CD4-positive, alpha-beta T cell treated with Interleukin-15 for 1 hour (primary cell): ENCODE measurements around the gene NEUROG1.

Source experiments
- DNase-seq: peaks from one replicate; pipeline ENCODE4 v3.0.0-alpha.2; 2020

Gene NEUROG1

GRCh38 chr5:135491552-135492318, 44.0 kb downstream of the NEUROG1 start:
- no peak for DNase-seq

- no peak for DNase-seq
These were observed 44.7 kb downstream of the NEUROG1 start for GRCh38 chr5:135491038-135491551.

- no peak for DNase-seq
These were observed 45.3 kb downstream of the NEUROG1 start for GRCh38 chr5:135490245-135491037.

GRCh38 chr5:135489466-135490244, 46.1 kb downstream of the NEUROG1 start:
- no peak for DNase-seq

- DNase-seq, result no peak
These were observed 46.9 kb downstream of the NEUROG1 start for GRCh38 chr5:135488727-135489465.

GRCh38 chr5:135487839-135488514, 47.8 kb downstream of the NEUROG1 start:
- no peak for DNase-seq

GRCh38 chr5:135487037-135487395, 48.7 kb downstream of the NEUROG1 start:
- DNase-seq, result no peak

GRCh38 chr5:135486131-135487036, 49.4 kb downstream of the NEUROG1 start:
- DNase-seq, result no peak

- no peak for DNase-seq
These were observed 51.1 kb downstream of the NEUROG1 start for GRCh38 chr5:135484674-135485086.
